HCT116 (cell line): ENCODE results near the gene RMI2.

Experiments used
- CEBPB ChIP-seq: IDR thresholded peaks from 2 replicates; pipeline ENCODE4 v1.6.1; 2012; ENCODE audit warnings: low read depth
- EZH2 ChIP-seq: fragments of 200-600 bp; sonication (generic); IDR thresholded peaks from 2 replicates; pipeline ENCODE4 v1.6.1; 2017; ENCODE audit warnings: antibody characterized with exemption, mixed run types
- POLR2A ChIP-seq: IDR thresholded peaks from 2 replicates; pipeline ENCODE4 v1.7.0; 2011; ENCODE audit warnings: borderline replicate concordance; ENCODE audit not compliant: insufficient read depth, insufficient read length; ENCODE audit errors: extremely low read depth
- POLR2AphosphoS5 ChIP-seq: IDR thresholded peaks from 2 replicates; pipeline ENCODE4 v1.6.1; 2011; ENCODE audit warnings: mild to moderate bottlenecking, low read depth, low read length, moderate library complexity
- RAD21 ChIP-seq: IDR thresholded peaks from 2 replicates; pipeline ENCODE4 v1.6.1; 2012; ENCODE audit warnings: low read depth, mild to moderate bottlenecking
- TF ChIP-seq, protein P1 (sequence below), 3 experiments: fragments of 200-600 bp in 1 of 3; sonication (generic) in 1 of 3; IDR thresholded peaks in 2 of 3; conservative IDR thresholded peaks in 1 of 3; 2 replicates each; pipeline ENCODE4 v1.5.1; 2012 to 2017; ENCODE audit warnings: low read depth in 2 of 3, low read length in 2 of 3, antibody characterized with exemption in 1 of 3, borderline replicate concordance in 1 of 3, control low read depth in 1 of 3, mild to moderate bottlenecking in 1 of 3, mixed read lengths in 1 of 3, mixed run types in 1 of 3, moderate library complexity in 1 of 3; ENCODE audit not compliant: insufficient read depth in 1 of 3

DNA sequence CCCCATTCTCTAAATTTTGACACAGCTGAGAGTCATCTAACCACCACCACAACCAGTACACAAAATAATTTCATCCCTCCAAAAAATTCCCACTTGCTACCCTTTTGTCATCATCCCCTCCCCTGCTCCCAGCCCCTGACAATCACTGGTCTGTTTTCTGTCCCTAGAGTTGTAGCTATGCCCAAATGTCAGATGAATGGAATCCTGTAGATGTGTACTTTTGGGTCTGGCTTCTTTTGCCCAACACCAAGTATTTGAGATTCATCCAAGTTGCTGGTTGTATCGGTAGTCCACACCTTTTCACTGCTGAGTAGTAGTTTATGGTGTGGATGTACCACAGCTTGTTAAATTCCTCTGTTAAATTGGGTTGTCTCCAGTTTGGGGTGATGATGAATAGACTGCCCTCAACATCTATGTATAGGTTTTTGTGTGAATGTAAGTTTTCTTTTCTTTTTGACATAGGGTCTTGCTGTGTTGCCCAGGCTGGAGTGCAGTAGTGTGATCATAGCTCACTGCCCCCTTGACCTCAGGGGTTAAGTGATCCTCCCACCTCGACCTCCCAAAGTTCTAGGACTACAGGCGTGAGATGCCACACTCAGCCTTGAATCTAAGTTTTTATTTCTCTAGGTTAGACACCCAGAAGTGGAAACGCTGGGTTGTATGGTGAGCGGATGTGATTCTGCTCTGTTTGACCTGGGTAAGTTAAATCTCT lies 14.6 kb upstream of the RMI2 start:
- TF ChIP-seq POLR2AphosphoS5 (no peak), POLR2A (no peak), CEBPB (no peak), EZH2 (no peak), RAD21 (no peak)
- TF ChIP-seq, protein P1, sequence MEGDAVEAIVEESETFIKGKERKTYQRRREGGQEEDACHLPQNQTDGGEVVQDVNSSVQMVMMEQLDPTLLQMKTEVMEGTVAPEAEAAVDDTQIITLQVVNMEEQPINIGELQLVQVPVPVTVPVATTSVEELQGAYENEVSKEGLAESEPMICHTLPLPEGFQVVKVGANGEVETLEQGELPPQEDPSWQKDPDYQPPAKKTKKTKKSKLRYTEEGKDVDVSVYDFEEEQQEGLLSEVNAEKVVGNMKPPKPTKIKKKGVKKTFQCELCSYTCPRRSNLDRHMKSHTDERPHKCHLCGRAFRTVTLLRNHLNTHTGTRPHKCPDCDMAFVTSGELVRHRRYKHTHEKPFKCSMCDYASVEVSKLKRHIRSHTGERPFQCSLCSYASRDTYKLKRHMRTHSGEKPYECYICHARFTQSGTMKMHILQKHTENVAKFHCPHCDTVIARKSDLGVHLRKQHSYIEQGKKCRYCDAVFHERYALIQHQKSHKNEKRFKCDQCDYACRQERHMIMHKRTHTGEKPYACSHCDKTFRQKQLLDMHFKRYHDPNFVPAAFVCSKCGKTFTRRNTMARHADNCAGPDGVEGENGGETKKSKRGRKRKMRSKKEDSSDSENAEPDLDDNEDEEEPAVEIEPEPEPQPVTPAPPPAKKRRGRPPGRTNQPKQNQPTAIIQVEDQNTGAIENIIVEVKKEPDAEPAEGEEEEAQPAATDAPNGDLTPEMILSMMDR (IDR thresholded peaks at IDR 0.05 in 2 of 3, conservative IDR thresholded peaks at IDR 0.05 in 1 of 3; ENCODE audit: borderline replicate concordance in 1 of 3, insufficient read depth in 1 of 3, low read depth in 2 of 3, low read length in 2 of 3) = no peak
